IPS-15b (cell line): ENCODE data around the gene YTHDF2.
"Not testable (repeated sequence)": the region's sequence is repeated elsewhere in the genome, so short reads cannot be mapped to it uniquely, and the experiment has no call there.

Experiments
- H3K27me3 ChIP-seq: one replicate; pipeline ENCODE4 v1.6.1; 2013; ENCODE audit warnings: low read length; ENCODE audit not compliant: control insufficient read depth, insufficient read depth
- H3K36me3 ChIP-seq: one replicate; pipeline ENCODE4 v1.6.1; 2013; ENCODE audit warnings: low read length; ENCODE audit not compliant: control insufficient read depth, insufficient read depth
- H3K4me1 ChIP-seq: one replicate; pipeline ENCODE4 v1.6.1; 2013; ENCODE audit warnings: mild to moderate bottlenecking, low read length; ENCODE audit not compliant: control insufficient read depth, insufficient read depth
- H3K4me3 ChIP-seq: one replicate; pipeline ENCODE4 v1.5.1; 2013; ENCODE audit warnings: low read depth, low read length
- H3K9ac ChIP-seq: one replicate; pipeline ENCODE4 v1.6.1; 2013; ENCODE audit warnings: low read depth, mild to moderate bottlenecking, low read length
- H3K9me3 ChIP-seq: one replicate; pipeline ENCODE4 v1.6.1; 2013; ENCODE audit warnings: mild to moderate bottlenecking, low read length; ENCODE audit not compliant: control insufficient read depth, insufficient read depth

YTHDF2 gene

GRCh38 chr1:28761189-28761588 lies 24.4 kb downstream of the YTHDF2 start:
- H3K4me3 ChIP-seq: no peak overlapping the region
- no peaks in the 10 kb centered on the region for H3K27me3 ChIP-seq
- H3K9ac ChIP-seq: no peak overlapping the region
- H3K4me1 ChIP-seq: peaks cover 9% of the 10 kb centered on the region
- no peaks in the 10 kb centered on the region for H3K9me3 ChIP-seq
- peaks cover 12% of the 10 kb centered on the region for H3K36me3 ChIP-seq

DNA sequence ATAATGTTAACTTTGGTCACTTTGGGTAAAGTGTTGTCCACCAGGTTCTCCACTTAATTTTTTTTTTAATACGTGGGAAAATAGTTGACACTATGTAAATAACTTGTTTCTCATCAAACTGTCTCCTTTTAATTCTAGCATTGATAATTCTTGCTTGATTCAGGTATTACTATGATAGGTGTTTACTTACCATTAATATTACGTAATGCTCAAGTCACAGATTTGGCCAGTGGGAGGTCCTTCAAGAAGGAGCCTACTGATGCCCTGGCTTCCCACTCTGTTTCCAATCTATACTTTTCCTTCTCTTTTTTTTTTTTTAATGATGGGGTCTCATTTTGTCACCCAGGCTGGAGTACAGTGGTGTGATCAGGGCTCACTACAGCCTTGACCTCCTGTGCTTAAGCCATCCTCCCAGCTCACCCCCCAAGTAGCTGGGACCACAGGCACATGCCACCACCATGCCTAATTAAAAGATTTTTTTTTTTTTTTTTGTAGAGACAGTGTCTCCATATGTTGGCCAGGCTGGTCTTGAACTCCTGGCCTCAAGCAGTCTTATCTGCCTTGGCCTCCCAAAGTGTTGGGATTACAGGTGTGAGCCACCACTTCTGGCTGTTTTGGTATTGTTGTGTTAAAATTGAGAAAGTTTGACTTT lies 29.9 kb downstream of the YTHDF2 start:
- Histone ChIP-seq H3K27me3 (no peaks in the 10 kb centered on the region), H3K4me3 (no peak overlapping the region), H3K9ac (no peak overlapping the region), H3K4me1 (no peaks in the 10 kb centered on the region), H3K36me3 (peaks cover 16% of the 10 kb centered on the region), H3K9me3 (no peaks in the 10 kb centered on the region)

DNA sequence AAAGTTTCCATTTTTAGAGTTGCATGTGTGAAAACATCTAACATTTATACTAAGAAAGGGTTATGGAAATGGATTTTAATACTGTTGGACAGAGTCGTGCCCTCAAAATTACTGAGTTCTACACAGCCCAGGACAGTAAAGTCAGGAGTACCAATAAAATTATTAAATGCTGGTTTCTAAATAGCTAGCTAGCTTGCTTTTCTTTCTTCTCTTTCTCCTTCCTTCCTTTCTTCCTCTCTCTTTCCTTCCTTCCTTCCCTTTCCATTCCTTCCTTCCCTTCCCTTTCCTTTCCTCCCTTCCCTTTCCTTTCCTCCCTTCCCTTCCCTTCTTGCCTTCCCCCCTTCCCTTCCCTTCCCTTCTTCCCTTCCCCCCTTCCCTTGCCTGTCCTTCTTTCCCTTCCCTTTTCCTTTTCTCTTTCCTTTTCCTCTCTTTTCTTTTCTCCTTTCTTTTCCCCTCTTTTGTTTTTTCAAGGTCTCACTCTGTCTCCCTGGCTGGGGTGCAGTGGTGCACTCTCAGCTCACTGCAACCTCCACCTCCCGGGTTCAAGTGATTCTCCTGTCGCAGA lies 33.9 kb downstream of the YTHDF2 start:
- no peak overlapping the region for H3K4me3 ChIP-seq
- H3K36me3 ChIP-seq: peaks cover 8% of the 10 kb centered on the region
- peaks cover 3% of the 10 kb centered on the region for H3K4me1 ChIP-seq

DNA sequence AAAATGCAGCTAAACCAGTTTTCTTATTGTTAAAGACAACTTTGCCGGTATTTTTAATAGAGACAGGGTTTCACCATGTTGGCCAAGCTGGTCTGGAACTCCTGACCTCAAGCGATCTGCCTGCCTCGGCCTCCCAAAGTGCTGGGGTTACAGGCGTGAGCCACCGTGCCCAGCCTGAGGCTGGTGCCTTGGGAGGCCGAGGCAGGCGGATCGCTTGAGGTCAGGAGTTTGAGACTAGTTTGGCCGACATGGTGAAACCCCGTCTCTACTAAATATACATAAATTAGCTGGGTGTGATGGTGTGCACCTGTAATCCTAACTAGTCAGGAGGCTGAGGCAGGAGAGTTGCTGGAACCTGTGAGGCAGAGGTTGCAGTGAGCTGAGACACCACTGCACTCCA lies 35.2 kb downstream of the YTHDF2 start:
- H3K27me3 ChIP-seq, H3K36me3 ChIP-seq, H3K9ac ChIP-seq, H3K9me3 ChIP-seq, H3K4me3 ChIP-seq, H3K4me1 ChIP-seq: not testable (repeated sequence)

More for the DNA sequence above, 33.9 kb downstream of the YTHDF2 start:
- Histone ChIP-seq H3K9ac (no peak overlapping the region), H3K9me3 (no peaks in the 10 kb centered on the region), H3K27me3 (no peaks in the 10 kb centered on the region)

DNA sequence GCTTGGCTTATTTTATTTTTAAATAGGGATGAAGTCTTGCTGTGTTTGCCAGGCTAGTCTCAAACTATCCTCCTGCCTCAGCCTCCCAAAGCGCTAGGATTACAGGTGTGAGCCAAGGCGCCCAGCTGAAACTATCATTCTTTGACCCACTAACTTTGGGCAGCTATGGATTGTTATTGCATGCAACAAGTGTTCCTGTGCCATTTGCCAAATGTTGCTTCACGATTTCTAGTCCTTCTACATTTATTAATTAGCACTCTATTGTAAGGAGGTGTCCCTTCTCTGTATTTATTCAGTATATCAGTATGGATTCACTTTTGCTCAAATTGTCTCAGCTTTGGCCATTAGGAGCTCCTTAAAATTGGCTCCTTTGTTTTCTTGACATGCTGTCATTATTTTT lies 36.4 kb downstream of the YTHDF2 start:
- Histone ChIP-seq H3K4me3 (no peak overlapping the region), H3K9me3 (no peaks in the 10 kb centered on the region), H3K27me3 (no peaks in the 10 kb centered on the region), H3K9ac (no peak overlapping the region), H3K4me1 (peaks cover 3% of the 10 kb centered on the region), H3K36me3 (peaks cover 4% of the 10 kb centered on the region)

DNA sequence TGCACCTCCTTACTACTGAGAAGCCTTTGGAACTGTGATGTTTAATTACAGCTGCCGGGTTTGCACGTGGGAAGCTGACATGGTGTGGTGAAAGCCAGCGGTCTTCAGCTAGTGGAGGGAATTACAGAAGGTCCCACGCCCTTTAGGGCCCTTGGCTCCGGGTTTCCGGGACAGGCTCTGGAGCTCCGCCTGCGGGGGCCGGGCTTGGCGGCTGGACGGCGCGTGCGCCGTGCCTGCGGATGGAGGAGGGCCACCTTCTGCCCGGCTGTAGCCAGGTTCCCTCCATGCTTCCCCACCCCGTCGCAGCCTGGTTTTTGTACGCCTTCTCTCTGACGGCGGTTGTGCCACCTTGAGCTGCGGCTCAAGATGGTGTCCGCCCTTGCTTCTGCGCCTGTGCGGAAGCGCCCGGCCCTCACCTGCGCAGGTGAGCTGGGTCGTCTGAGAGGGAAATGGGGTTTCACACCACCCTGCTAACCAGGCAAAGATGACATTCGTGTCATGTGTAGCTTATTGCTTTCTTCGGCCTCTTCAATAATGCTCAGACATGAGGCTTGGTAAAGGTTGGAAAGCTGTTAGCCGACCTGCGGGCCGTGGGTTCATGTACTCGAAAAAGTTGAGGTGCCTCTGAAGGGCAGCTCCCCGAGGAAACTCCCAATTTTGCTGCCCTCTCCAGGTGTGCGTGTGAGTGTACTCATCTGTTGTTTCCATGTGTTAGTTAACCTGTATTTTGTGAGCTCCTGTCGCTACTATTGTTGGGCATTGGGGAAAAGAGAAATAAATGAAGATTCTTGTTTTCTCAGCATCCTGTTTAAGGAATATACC lies 38.6 kb downstream of the YTHDF2 start:
- Histone ChIP-seq H3K4me1 (peaks cover 3% of the 10 kb centered on the region), H3K36me3 (no peaks in the 10 kb centered on the region), H3K4me3 (no peak overlapping the region), H3K27me3 (no peaks in the 10 kb centered on the region), H3K9me3 (no peaks in the 10 kb centered on the region), H3K9ac (no peak overlapping the region)

DNA sequence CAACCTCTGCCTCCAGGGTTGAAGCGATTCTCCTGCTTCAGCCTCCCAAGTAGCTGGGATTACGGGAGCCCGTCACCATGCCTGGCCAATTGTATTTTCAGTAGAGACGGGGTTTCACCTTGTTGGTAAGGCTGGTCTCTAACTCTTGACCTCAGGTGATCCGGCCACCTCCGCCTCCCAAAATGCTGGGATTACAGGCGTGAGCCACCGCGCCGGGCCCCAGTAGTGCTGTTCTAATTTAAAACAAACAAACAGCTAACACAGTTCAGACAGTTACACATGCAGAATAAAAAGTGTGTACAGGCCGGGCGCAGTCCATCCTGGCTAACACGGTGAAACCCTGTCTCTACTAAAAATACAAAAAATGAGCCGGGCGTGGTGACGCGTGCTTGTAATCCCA lies 39.6 kb downstream of the YTHDF2 start:
- H3K4me1 ChIP-seq: peaks cover 3% of the 10 kb centered on the region
- H3K4me3 ChIP-seq: no peak overlapping the region
- H3K36me3 ChIP-seq: no peaks in the 10 kb centered on the region
- H3K27me3 ChIP-seq: no peaks in the 10 kb centered on the region
- no peak overlapping the region for H3K9ac ChIP-seq
- no peaks in the 10 kb centered on the region for H3K9me3 ChIP-seq

DNA sequence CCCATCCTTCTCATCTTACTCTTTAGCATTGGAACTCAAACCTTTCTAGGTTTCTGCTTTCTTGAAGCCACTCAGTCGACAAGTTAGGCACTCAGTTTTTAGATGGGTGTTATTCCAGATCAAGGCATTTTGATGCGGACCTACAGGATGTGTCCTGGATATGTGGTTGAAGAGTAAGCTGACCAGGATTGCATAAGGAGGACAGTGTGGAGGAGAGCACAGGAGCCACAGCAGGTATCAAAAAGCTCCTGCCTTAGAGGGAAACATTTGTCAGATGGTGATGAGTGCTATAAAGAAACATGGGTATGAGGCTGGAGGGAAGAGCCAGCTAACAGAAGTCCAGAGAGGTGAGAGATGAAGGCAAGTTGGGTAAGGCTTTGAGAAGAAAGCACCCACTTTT lies 41.3 kb downstream of the YTHDF2 start:
- no peaks in the 10 kb centered on the region for H3K9me3 ChIP-seq
- H3K4me3 ChIP-seq: no peak overlapping the region
- H3K36me3 ChIP-seq: no peaks in the 10 kb centered on the region
- H3K9ac ChIP-seq: no peak overlapping the region
- H3K27me3 ChIP-seq: no peaks in the 10 kb centered on the region
- peaks cover 5% of the 10 kb centered on the region for H3K4me1 ChIP-seq

GRCh38 chr1:28779751-28780408 lies 43.1 kb downstream of the YTHDF2 start:
- Histone ChIP-seq H3K27me3 (no peaks in the 10 kb centered on the region), H3K36me3 (no peaks in the 10 kb centered on the region), H3K4me3 (no peak overlapping the region), H3K9me3 (no peaks in the 10 kb centered on the region), H3K4me1 (peaks cover 4% of the 10 kb centered on the region), H3K9ac (no peak overlapping the region)

DNA sequence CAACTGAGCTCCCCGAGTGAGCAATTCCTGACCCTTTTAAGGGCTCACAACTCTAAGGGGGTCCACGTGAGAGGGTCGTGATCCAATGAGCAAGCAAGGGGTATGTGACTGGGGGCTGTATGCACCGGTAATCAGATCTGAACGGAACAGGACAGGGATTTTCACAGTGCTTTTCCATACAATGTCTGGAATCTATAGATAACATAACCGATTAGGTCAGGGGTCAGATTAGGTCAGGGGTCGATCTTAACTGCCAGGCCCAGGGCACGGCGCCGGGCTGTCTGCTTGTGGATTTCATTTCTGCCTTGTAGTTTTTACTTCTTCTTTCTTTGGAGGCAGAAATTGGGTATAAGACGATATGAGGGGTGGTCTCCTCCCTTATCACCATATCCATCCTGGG lies 44.6 kb downstream of the YTHDF2 start:
- no peak overlapping the region for H3K4me3 ChIP-seq
- peaks cover 2% of the 10 kb centered on the region for H3K4me1 ChIP-seq
- no peaks in the 10 kb centered on the region for H3K36me3 ChIP-seq
- no peaks in the 10 kb centered on the region for H3K9me3 ChIP-seq
- H3K27me3 ChIP-seq: no peaks in the 10 kb centered on the region
- no peak overlapping the region for H3K9ac ChIP-seq

DNA sequence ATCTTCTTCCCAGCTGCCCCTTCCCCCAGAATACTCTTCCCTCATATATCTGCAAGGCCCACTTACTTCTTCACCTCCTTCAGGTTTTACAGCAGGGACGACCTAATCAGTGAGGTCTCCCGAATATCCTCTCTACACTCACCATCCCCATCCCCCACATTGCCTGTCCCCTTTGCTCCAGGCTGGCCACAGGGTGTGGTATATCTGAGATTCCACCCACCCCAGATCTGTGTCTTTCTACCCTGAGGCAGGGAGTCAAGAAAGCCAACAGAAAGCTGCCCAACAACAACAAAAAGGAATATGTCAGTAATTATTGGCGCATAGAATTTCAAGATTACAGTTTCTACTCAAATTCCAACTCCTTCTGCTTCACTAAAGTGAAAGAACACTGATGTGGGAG lies 45.3 kb downstream of the YTHDF2 start:
- H3K9me3 ChIP-seq: no peaks in the 10 kb centered on the region

More for the DNA sequence above, 45.3 kb downstream of the YTHDF2 start:
- H3K27me3 ChIP-seq: no peaks in the 10 kb centered on the region
- no peak overlapping the region for H3K4me3 ChIP-seq
- no peaks in the 10 kb centered on the region for H3K36me3 ChIP-seq
- peaks cover 2% of the 10 kb centered on the region for H3K4me1 ChIP-seq
- no peak overlapping the region for H3K9ac ChIP-seq
